ENCODE results near the gene ADAP1.

Gene ADAP1

DNA sequence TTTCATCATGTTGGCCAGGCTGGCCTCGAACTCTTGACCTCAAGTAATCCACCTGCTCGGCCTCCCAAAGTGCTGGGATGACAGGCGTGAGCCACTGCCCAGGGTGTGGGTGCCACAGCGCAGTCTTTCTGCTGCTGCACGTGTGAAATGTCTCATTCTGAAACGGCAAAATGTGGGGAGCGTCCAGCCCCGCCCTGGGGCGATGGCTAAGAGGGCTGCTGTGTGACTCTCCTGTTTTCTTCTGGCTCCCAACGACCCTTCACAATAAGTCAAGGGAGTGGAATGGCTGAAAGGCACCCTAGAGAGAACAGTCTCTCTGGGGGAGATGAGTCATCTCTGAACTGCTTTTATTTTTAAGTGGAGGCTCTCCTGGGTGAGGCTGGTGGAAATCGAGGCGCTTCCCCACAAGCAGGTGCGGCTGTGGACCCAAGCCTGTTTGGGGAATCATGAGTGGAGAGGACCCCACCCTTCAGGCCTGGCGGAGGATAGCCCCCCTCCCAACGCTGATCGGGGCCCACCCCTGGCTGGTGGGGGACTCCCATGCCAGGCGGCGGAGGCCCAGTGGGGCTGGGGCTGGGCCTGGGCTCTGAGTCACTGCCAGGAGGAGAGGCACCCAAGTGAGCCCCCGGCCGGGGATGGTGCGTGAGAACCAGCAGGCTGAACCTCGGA, 18.0 kb downstream of the ADAP1 start:
- H3K4me3 ChIP-seq (ENCODE audit: low read length): no peak overlapping the region
- TF ChIP-seq ZNF274 (IDR thresholded peaks at IDR 0.05; ENCODE audit: low read depth, low read length): no peak

DNA sequence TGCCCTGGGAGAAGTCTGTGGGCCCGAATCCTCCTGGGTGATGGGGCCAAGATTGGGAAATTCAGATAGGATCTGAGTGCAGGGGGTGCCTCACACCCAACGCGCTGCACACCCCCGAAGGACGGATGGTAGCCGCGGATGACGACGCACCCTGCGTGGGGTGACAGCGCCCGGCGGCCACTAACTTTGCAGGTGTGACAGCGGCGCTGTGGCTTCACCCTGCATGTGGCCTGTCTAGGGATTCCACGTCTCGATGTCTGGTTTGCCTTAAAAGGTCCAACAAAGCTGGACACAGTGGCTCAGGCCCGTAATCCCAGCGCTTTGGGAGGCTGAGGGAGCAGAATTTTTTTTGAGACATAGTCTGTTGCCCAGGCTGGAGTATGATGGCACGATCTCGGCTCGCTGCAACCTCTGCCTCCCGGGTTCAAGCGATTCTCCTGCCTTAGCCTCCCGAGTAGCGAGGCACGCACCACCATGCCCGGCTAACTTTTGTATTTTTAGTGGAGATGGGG, 18.6 kb downstream of the ADAP1 start:
- no peak for TF ChIP-seq ZNF274 (IDR thresholded peaks at IDR 0.05; ENCODE audit: low read depth, low read length)
- H3K4me3 ChIP-seq (ENCODE audit: low read length): no peak overlapping the region

- H3K4me3 ChIP-seq (ENCODE audit: low read length): no peak overlapping the region
- TF ChIP-seq ZNF274 (IDR thresholded peaks at IDR 0.05; ENCODE audit: low read depth, low read length): no peak
Measured at GRCh38 chr7:935164-935873, 19.2 kb downstream of the ADAP1 start.

- TF ChIP-seq ZNF274 (IDR thresholded peaks at IDR 0.05; ENCODE audit: low read depth, low read length): no peak
- no peak overlapping the region for H3K4me3 ChIP-seq (ENCODE audit: low read length)
Measured at GRCh38 chr7:934469-935163, 19.9 kb downstream of the ADAP1 start.

DNA sequence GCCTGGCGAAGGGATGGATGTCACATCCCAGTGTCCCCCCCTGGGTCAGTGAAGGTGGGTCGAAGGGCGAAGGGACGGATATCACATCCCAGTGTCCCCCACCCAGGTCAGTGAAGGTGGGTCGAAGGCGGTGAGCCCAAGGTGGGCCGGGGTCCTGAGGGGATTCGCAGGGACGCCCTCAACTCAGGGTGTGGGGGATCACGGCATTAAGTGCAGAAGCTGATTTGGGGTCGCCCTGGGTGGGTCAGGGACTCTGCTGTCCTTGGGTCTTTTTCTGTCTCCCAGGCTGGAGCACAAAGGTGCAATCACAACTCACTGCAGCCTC, 21.9 kb downstream of the ADAP1 start:
- H3K4me3 ChIP-seq (ENCODE audit: low read length): no peak overlapping the region
- TF ChIP-seq ZNF274 (IDR thresholded peaks at IDR 0.05; ENCODE audit: low read depth, low read length): no peak

- no peak for TF ChIP-seq ZNF274 (IDR thresholded peaks at IDR 0.05; ENCODE audit: low read depth, low read length)
- no peak overlapping the region for H3K4me3 ChIP-seq (ENCODE audit: low read length)
Measured at GRCh38 chr7:931871-932650, 22.4 kb downstream of the ADAP1 start.

- no peak overlapping the region for H3K4me3 ChIP-seq (ENCODE audit: low read length)
Measured at GRCh38 chr7:930975-931758, 23.3 kb downstream of the ADAP1 start.

DNA sequence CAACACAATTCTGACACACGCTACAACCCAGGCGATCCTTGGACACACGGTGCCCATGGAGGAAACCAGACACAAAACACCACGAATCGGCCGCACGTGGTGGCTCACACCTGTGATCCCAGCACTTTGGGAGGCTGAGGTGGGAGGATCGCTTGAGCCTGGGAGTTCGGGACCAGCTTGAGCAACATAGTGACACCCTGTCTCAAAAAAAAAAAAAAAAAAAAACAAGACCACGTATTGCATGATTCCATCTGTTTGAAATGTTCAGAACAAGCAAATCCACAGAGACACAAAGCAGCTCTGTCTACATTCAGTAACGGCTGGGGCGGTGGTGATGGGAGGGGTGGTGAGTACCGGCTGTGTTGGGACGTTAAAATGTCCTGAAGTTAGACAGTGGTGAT, 25.2 kb downstream of the ADAP1 start:
- no peak overlapping the region for H3K4me3 ChIP-seq (ENCODE audit: low read length)
- TF ChIP-seq ZNF274 (IDR thresholded peaks at IDR 0.05; ENCODE audit: low read depth, low read length): no peak

More at GRCh38 chr7:930975-931758, 23.3 kb downstream of the ADAP1 start:
- TF ChIP-seq ZNF274 (IDR thresholded peaks at IDR 0.05; ENCODE audit: low read depth, low read length): no peak

- no peak for TF ChIP-seq ZNF274 (IDR thresholded peaks at IDR 0.05; ENCODE audit: low read depth, low read length)
- H3K4me3 ChIP-seq (ENCODE audit: low read length): no peak overlapping the region
Measured at GRCh38 chr7:927031-927671, 27.3 kb downstream of the ADAP1 start.

DNA sequence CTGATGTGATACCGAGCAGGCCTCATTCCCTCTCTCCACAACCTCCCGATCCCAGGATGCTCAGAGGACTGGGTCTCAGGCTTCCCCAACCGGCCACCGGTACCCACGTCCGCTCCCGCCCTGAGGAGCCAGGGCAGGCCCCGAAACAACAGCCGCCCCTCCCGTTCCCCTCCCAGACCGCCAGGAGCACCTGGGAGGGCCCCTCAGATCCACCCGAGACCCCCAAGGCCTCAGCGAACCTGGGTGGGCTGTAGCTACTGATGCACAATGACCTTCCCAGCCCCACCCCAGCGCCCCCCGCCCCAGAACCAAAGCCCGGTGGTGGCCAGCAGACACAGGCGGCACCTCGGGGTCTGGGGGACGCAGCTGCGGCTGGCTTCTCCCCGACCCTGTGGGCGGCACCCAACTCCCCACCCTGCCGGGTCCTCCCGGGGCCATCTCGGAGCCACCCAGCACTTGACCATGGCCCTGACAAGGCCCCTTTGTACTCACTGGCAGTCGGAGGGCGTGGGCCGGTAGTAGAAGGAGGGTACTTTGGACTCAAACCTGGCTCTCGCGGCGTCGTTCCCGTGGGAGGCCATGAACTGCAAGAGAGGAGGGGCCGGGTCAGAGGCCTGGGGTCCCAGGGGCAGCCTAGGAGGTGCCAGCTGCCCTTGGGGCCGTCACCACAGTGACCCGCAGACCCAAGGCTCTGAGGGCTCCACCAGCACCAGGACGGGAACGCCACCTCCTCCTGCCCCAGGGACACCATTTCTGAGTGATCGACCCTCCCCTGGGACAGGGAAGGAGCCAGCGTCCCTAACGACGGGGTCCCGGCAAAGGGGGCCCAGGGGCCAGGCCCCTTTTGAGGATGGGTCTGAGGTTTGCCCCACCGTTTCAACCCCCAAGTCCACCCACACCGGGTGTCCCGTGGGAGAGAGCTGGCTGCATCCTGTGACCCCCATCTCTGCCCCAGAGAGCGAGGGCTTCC, 28.1 kb downstream of the ADAP1 start:
- no peak for TF ChIP-seq ZNF274 (IDR thresholded peaks at IDR 0.05; ENCODE audit: low read depth, low read length)
- H3K4me3 ChIP-seq (ENCODE audit: low read length): no peak overlapping the region

DNA sequence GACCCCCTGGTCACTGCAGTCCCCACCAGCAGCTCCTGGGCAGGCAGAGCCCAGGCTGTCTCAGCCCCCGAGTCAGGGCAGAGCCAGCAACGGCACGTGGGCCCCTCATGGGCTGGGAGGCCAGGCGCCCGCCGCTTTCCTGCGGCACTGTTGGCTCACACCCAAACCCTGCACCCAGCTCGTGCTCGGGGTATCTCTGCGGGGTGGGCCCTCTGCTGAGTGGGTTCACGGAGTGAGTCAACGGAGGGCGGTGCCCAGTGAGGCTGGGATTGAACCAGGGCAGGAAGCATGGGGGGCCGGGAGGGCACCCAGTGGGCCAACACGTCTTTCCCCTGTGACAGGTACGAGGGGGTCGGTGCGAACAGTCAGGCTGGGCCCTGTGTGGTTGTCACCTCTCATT, 28.9 kb downstream of the ADAP1 start:
- TF ChIP-seq ZNF274 (IDR thresholded peaks at IDR 0.05; ENCODE audit: low read depth, low read length): no peak
- no peak overlapping the region for H3K4me3 ChIP-seq (ENCODE audit: low read length)
